PC-9 (cell line): Measurements from ENCODE around the gene KRTAP2-1. TPM values are rescaled to one million over a fixed set of nuclear protein-coding genes. Genes with fewer than 3 reads are reported as not detected.

Experiments
- BruUV-seq: library from RNA; stranded (reverse); fragments of 400-500 nt; replicated peaks from 2 replicates; lab custom pipeline; 2021; lab: Mats Ljungman, UMichigan
- CTCF ChIA-PET: fragments of 300-600 bp; sonication (Branson Sonifier 250); formaldehyde crosslinking; loops from one replicate; lab custom pipeline; 2022; ENCODE audit warnings: antibody characterized with exemption; lab: Charles Lee
- POLR2A ChIA-PET: fragments of 300-600 bp; sonication (Branson Sonifier 250); formaldehyde crosslinking; loops from one replicate; lab custom pipeline; 2022; ENCODE audit warnings: antibody characterized with exemption; ENCODE audit not compliant: unreplicated experiment; lab: Charles Lee
- DNase-seq, 2 experiments: peaks; one replicate each; pipeline versions ENCODE4 v3.0.0 to v3.0.0-alpha.2; 2015 to 2022; ENCODE audit warnings: mixed read lengths in 1 of 2
- H2AFZ ChIP-seq: fragments of 200-600 bp; sonication (generic); 2 replicates; pipeline ENCODE4 v1.8.1; 2017; ENCODE audit warnings: antibody characterized with exemption
- H3F3A ChIP-seq: fragments of 200-600 bp; sonication (generic); 2 replicates; pipeline ENCODE4 v1.8.1; 2017; ENCODE audit warnings: antibody characterized with exemption, mild to moderate bottlenecking, low read depth; ENCODE audit not compliant: insufficient read depth
- H3K27ac ChIP-seq: fragments of 200-600 bp; sonication (generic); 2 replicates; pipeline ENCODE4 v1.6.1; 2016; ENCODE audit warnings: mixed run types
- H3K27me3 ChIP-seq: fragments of 200-600 bp; sonication (generic); 2 replicates; pipeline ENCODE4 v1.6.1; 2016; ENCODE audit warnings: low read depth, mixed run types; ENCODE audit not compliant: insufficient read depth
- H3K36me3 ChIP-seq: fragments of 200-600 bp; sonication (generic); 2 replicates; pipeline ENCODE4 v1.6.1; 2016; ENCODE audit warnings: low read depth, mixed run types
- H3K4me1 ChIP-seq: fragments of 200-600 bp; sonication (generic); replicated peaks from 2 replicates; pipeline ENCODE4 v1.6.1; 2016; ENCODE audit warnings: mixed run types; ENCODE audit not compliant: insufficient read depth
- H3K4me2 ChIP-seq: fragments of 200-600 bp; sonication (generic); 2 replicates; pipeline ENCODE4 v1.6.1; 2017; ENCODE audit warnings: mixed run types
- H3K4me3 ChIP-seq: fragments of 200-600 bp; sonication (generic); 2 replicates; pipeline ENCODE4 v1.6.1; 2016; ENCODE audit warnings: mixed run types
- H3K79me2 ChIP-seq: fragments of 200-600 bp; sonication (generic); 2 replicates; pipeline ENCODE4 v1.6.1; 2017; ENCODE audit warnings: low read depth, mixed run types
- H3K9me2 ChIP-seq: fragments of 200-600 bp; sonication (generic); 2 replicates; pipeline ENCODE4 v1.8.1; 2017; ENCODE audit warnings: mild to moderate bottlenecking; ENCODE audit not compliant: insufficient read depth
- H3K9me3 ChIP-seq: fragments of 200-600 bp; sonication (generic); 2 replicates; pipeline ENCODE4 v1.8.1; 2016; ENCODE audit warnings: low read depth; ENCODE audit not compliant: insufficient read depth
- H4K20me1 ChIP-seq: fragments of 200-600 bp; sonication (generic); 2 replicates; pipeline ENCODE4 v1.8.1; 2017; ENCODE audit not compliant: insufficient read depth
- EZH2 ChIP-seq: fragments of 200-600 bp; sonication (generic); IDR thresholded peaks from 2 replicates; pipeline ENCODE4 v1.8.0; 2017; ENCODE audit warnings: antibody characterized with exemption, low read depth
- intact Hi-C: fragments of 100-400 bp; cut with micrococcal nuclease; formaldehyde crosslinking; loops from one replicate; pipeline ENCODE4 v1.10.0; 2022; ENCODE audit not compliant: unreplicated experiment
- total RNA-seq: library from RNA; stranded (reverse); gene quantifications from 2 replicates; pipeline ENCODE4 v1.2.3, GENCODE V29; 2021
- TF ChIP-seq, protein P1 (sequence below): fragments of 200-600 bp; sonication (generic); conservative IDR thresholded peaks from 2 replicates; pipeline ENCODE4 v1.6.1; 2017; ENCODE audit warnings: mixed run types, antibody characterized with exemption, mild to moderate bottlenecking, moderate library complexity

The KRTAP2-1 gene
- total RNA-seq, 1 experiment from 2014 or later = not detected

DNA sequence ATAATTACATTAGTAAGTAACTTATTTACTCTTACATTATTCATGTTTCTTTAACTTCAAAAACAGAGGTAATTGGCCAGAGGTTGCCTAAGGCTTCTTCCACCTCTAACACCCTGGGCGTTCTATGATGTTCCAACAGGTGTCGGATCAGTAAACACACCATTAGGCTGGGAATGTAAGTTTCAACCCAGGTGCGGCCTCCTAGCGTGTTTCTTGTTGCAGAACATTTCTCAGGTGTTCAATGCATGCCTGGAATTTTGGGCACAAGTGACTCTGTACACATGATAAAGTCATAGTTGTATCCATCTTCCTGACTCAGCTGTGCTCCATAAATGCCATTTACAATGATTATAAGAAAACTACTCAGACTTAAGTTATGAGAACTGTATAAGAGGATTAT, 6.9 kb upstream of the KRTAP2-1 start:
- ChIA-PET POLR2A (no interaction called here), CTCF (no interaction called here)
- Histone ChIP-seq H4K20me1 (no peaks in the 10 kb centered on the region), H3K9me2 (no peaks in the 10 kb centered on the region), H3K4me2 (no peak overlapping the region), H3K79me2 (no peaks in the 10 kb centered on the region), H3K4me1 (peaks cover 27% of the 10 kb centered on the region), H3K27ac (no peak overlapping the region), H3K9me3 (peaks cover 9% of the 10 kb centered on the region; the same call in 1 of the 2 replicates), H3K36me3 (0 out of 2 replicates have a peak, but pooled peaks cover 5% of the 10 kb centered on the region), H3K4me3 (no peak overlapping the region), H2AFZ (no peak overlapping the region), H3F3A (peaks cover 23% of the 10 kb centered on the region), H3K27me3 (no peaks in the 10 kb centered on the region)
- BruUV-seq = no TSS peak
- TF ChIP-seq EZH2 = no peak
- intact Hi-C loops = no loop called here
- no peak for DNase-seq

DNA sequence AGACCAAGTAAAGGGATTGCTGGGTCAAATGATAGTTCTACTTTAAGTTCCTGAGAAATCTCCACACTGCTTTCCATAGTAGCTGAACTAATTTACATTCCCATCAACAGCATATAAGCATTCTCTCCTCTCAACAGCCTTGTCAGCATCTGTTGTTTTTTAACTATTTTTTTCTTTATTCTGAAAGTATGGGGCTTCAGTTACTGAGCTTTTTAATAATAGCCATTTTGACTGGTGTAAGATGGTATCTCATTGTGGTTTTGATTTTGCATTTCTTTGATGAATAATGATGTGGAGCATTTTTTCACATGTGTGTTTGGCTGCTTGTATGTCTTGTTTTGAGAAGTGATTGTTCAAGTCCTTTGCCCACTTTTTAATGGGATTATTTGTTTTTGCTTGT, 5.5 kb upstream of the KRTAP2-1 start:
- 0 out of 2 replicates have a peak, but pooled peaks cover 5% of the 10 kb centered on the region for H3K36me3 ChIP-seq
- TF ChIP-seq EZH2 = no peak
- TF ChIP-seq, protein P1, sequence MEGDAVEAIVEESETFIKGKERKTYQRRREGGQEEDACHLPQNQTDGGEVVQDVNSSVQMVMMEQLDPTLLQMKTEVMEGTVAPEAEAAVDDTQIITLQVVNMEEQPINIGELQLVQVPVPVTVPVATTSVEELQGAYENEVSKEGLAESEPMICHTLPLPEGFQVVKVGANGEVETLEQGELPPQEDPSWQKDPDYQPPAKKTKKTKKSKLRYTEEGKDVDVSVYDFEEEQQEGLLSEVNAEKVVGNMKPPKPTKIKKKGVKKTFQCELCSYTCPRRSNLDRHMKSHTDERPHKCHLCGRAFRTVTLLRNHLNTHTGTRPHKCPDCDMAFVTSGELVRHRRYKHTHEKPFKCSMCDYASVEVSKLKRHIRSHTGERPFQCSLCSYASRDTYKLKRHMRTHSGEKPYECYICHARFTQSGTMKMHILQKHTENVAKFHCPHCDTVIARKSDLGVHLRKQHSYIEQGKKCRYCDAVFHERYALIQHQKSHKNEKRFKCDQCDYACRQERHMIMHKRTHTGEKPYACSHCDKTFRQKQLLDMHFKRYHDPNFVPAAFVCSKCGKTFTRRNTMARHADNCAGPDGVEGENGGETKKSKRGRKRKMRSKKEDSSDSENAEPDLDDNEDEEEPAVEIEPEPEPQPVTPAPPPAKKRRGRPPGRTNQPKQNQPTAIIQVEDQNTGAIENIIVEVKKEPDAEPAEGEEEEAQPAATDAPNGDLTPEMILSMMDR = no peak
- ChIA-PET POLR2A (no interaction called here), CTCF (no interaction called here)
- no TSS peak for BruUV-seq
- peaks cover 29% of the 10 kb centered on the region for H3K4me1 ChIP-seq
- H3K79me2 ChIP-seq = no peaks in the 10 kb centered on the region
- no peaks in the 10 kb centered on the region for H4K20me1 ChIP-seq
- peaks cover 23% of the 10 kb centered on the region for H3F3A ChIP-seq
- H3K9me3 ChIP-seq = peaks cover 9% of the 10 kb centered on the region; the same call in 1 of the 2 replicates
- DNase-seq = no peak
- no peak overlapping the region for H3K4me3 ChIP-seq
- H2AFZ ChIP-seq = no peak overlapping the region
- H3K4me2 ChIP-seq = no peak overlapping the region
- H3K27ac ChIP-seq = no peak overlapping the region
- H3K27me3 ChIP-seq = no peaks in the 10 kb centered on the region
- intact Hi-C loops = no loop called here
- H3K9me2 ChIP-seq = no peaks in the 10 kb centered on the region

DNA sequence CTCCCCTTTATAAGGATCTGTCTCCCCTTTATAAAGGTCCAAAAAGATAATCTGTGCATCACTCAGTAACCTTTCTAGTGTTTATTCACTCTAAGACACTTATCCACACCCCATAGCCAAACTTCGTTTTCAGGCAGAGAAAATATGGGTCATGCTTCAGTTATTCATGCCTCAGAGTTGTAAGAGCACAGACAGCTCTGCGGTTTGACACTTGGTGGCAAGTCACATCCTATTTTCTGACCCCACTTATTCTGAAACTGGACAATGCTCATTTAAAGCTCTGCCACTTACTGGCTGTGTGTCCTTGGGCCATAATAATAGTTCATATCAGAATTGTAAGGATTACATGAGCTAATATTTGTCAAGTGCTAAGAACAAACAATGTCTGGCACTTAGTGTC, 2.0 kb upstream of the KRTAP2-1 start:
- no peaks in the 10 kb centered on the region for H3K79me2 ChIP-seq
- POLR2A ChIA-PET = interaction anchor here (0.5 to 0.7 kb wide), 4 partner anchors 23 to 980 kb away, joined by 3 read pairs; no protein-coding TSS in a partner anchor

More for the DNA sequence above, 2.0 kb upstream of the KRTAP2-1 start:
- intact Hi-C loops = loop anchor here (5.0 kb wide), 1 partner anchor 92 kb away; no protein-coding TSS in a partner anchor
- H3K9me2 ChIP-seq = no peaks in the 10 kb centered on the region
- no TSS peak for BruUV-seq
- no peak overlapping the region for H2AFZ ChIP-seq
- TF ChIP-seq EZH2 = no peak
- TF ChIP-seq, protein P1 = no peak
- H4K20me1 ChIP-seq = no peaks in the 10 kb centered on the region
- H3K27ac ChIP-seq = peak overlapping the region; percentile 97
- CTCF ChIA-PET = no interaction called here
- H3K4me1 ChIP-seq = peaks cover 33% of the 10 kb centered on the region
- H3K9me3 ChIP-seq = peaks cover 9% of the 10 kb centered on the region; the same call in 1 of the 2 replicates
- peak overlapping the region; percentile 33; the same call in 1 of the 2 replicates for H3K4me3 ChIP-seq
- no peaks in the 10 kb centered on the region for H3K27me3 ChIP-seq
- peak overlapping the region; percentile 74 for H3K4me2 ChIP-seq
- peak; percentile 17 to 92 for DNase-seq
- peaks cover 28% of the 10 kb centered on the region for H3F3A ChIP-seq
- no peaks in the 10 kb centered on the region for H3K36me3 ChIP-seq
